NCI-H345 treated with DMSO at 0.1 percent for 48 hours (cell line): ENCODE results near the gene SMOC2.

Source experiments
- DNase-seq: peaks from one replicate; lab custom pipeline; 2025; ENCODE audit not compliant: unreplicated experiment; lab: John Stamatoyannopoulos, UW

The SMOC2 gene

DNA sequence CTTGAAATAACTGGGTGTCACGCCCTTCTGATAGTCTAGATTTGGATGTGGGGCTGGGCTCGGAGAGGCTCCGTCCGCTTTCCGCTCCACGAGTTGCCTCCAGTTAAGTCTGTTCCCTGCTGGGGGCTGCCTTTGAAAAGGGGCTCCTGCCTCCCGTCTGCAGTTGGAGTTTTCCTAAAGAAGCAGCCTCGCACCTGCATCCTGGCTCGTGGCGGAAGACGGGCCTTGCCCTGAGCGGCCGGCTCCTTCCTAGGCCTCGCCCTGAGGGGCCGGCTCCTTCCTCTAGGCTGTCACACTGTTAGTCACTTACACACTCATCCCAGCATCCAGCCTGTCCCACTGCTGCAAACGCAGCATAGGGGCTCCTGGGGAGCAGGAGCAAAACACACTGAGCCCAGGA, 74.4 kb downstream of the SMOC2 start:
- DNase-seq: no peak

- DNase-seq: no peak
Observed at GRCh38 chr6:168516944-168517741, 76.2 kb downstream of the SMOC2 start.

- no peak for DNase-seq
Observed at GRCh38 chr6:168517742-168518347, 76.9 kb downstream of the SMOC2 start.

DNA sequence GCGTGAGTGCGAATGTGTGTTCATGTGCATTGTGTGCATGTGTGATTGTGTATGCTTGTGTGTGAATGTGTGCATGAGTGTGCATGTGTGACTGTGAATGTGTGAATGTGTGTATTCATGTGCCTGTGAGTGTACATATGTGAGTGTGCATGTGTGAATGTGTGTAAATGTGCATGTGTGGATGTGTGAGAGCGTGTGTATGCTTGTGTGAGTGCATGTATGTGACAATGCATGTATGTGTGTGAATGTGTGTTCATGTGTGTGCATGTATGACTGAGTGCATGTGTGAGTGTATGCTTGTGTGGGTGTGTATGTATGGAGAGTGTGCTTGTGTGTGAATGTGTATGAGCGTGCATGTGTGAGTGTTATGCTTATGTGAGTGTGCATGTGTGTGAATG, 77.4 kb downstream of the SMOC2 start:
- DNase-seq: no peak

DNA sequence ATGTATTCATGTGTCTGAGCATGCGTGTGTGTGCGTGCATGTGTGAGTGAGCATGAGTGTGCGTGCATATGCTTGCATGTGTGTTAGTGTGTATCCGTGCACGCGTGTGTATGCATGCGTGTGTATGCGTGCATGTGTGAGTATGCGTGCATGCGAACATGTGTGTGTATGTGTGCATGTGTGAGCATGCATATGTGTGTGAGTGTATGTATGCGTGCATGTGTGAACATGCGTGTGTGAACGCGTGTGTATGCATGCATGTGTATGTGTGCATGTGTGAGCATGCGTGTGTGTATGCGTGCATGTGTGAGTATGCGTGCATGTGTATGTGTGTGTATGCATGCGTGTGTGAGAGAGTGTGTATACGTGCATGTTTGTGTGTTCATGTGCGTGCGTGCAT, 77.9 kb downstream of the SMOC2 start:
- DNase-seq: no peak

DNA sequence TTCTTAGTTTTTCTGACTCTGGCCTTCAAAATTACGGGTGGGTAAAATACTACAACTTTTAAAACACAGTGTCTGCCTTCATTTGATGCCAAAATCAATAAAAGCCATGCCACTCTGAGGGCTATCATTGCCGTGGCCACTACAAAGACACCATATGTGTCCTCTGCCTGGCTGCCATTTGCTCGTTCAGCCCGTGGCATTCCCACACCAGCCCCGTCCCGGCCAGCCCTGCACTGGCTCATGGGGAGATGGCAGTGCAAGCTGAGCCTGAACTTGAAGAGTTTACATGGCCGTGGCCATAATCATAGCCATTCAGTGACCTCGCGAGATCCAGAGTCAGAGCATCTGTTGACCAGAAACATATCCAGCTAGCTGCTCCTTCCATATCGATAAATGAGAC, 79.2 kb downstream of the SMOC2 start:
- DNase-seq: no peak

DNA sequence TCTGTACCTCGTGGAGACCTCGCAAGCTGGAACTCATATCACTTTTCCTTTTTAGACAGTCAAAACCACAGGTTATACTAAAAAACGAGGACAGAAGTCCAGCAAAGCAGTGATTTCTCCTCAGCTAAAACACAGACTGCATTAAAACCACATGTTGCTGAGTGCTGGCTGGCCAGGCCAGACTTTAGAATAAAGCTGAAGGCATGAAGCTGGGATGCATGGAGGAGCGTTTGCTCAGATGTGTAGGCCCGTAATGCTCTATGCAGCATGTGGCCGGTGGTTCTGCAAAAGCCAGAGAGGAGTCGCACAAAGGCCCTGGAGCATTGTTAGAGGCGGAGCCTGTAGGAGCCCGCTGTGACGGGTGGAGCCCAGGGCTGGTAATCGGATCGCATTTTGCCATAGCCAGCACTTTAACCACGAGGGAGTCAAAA, 83.6 kb downstream of the SMOC2 start:
- DNase-seq: no peak

DNA sequence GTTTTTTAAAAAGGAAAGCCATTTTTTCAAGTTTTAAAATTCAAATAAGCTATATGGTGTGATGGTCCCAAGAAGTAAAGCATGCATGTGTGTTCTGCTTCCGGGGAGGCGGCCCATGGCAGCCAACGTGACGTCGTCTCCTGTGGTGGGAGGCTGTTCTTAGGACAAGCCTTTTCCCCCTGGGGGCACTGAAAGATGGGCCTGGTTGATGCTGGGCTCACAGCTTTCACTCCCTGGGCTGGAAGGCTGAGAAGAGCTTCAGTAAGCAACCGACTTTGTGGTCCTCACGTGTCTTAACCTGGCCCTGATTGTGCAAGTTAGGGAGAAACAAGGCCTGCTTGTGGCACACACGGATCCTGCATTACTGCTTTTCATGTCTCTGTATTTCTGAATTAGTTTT, 84.1 kb downstream of the SMOC2 start:
- no peak for DNase-seq

GRCh38 chr6:168525926-168526630, 85.1 kb downstream of the SMOC2 start:
- no peak for DNase-seq

DNA sequence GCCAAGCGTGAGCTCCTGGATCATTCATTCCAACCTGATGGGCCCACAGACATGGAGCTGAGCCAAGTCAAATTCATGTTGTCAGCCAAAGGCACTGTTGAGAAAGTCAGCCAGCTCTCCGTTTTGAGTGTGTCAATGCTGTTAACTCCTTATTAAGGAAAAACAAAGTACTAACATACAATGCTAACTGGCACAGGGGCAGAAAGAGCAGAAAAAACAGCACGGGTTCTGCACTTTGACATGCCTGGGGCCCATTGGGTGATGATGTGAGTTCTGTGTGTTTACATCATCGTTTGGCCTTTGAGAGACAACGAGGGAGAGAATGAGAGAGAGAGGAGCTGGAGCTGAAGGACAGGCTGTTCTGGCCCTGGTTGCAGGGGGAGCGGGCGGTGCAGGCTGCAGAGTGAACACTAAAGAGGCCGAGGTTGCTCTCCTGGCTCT, 85.9 kb downstream of the SMOC2 start:
- DNase-seq: peak; percentile 73

DNA sequence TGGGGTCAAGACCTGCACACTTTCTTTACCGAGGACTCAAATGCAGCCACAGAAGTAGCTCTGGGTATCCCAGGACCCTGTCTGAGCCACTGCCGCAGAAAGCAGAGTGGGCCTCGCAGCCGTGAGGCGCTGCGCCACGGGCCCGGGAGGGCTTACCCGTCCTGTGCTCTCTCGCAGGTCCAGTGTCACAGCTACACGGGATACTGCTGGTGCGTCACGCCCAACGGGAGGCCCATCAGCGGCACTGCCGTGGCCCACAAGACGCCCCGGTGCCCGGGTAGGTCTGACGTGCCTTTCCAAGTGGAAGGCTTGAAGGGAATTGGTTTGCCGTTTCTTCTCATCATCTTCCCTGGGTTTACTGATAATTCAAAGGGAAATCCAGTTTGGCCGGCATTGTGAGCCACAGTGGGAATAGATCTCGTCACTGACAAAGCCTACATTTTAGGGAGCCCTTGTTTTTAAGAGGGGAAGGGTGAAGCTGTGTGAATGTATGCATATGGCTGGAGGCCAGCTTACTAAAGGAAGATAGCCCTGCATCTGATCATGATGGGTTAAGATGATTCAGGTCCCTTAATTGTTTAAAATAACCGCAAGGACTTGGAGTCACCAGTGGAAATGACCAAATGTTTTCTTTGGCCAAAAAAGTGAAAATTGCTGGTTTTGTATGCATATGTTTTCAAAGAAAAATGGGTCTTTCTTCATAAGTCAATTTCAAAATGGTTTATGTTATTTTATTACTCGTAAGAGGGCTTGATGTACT, 86.6 kb downstream of the SMOC2 start:
- no peak for DNase-seq

DNA sequence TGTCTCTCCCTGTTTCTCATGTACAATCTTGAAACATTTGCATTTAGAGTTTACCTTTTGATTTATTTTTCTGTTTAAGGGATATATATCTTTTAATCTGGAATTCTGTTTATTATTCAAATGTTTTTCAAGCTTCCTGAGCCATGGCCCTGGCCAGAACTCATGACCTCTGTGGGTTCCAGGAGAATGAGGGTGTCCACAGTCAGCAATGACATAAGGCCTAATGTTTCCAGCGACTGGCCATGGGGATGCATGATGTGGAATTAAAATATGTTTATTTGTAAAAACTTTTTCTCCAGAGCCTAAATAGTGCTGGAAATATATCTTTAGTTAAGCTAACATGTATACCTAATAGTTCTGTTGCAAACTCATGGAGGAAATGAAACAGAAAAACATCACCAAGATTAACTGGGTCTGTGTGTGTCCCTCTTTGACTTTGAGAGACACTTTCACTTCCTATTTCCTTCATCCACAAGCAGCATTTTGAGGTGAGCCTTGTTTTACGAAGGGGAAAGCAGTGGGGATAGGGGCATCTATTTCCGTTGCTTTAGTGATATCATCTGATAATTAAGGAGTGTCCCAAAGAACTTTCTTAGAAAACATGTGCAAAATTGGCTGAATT, 87.6 kb downstream of the SMOC2 start:
- no peak for DNase-seq

DNA sequence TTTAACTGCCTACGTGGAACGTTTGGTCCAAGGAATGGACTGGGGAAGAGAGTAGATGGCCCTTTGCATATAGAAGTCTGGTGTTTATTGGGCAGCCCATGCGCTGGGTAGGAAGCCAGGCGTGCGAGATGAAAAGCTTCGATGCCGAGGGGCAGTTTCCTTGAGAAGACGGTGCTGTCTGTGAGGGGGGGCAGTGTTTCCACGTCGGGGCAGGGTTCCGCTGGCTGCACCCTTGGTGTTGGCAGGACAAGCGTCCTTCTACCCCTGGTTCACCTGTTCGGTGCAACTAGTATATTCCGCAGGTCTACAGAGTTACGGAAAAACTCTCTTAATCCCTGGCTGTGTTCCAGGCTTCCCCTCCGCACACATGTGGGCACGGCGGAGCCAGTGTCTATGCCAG, 88.2 kb downstream of the SMOC2 start:
- no peak for DNase-seq

- no peak for DNase-seq
Observed at GRCh38 chr6:168530653-168531071, 89.7 kb downstream of the SMOC2 start.

GRCh38 chr6:168532070-168532469, 91.1 kb downstream of the SMOC2 start:
- no peak for DNase-seq

- DNase-seq: no peak
Observed at GRCh38 chr6:168533414-168533813, 92.4 kb downstream of the SMOC2 start.

GRCh38 chr6:168534265-168534664, 93.3 kb downstream of the SMOC2 start:
- no peak for DNase-seq

GRCh38 chr6:168535711-168536110, 94.7 kb downstream of the SMOC2 start:
- no peak for DNase-seq

DNA sequence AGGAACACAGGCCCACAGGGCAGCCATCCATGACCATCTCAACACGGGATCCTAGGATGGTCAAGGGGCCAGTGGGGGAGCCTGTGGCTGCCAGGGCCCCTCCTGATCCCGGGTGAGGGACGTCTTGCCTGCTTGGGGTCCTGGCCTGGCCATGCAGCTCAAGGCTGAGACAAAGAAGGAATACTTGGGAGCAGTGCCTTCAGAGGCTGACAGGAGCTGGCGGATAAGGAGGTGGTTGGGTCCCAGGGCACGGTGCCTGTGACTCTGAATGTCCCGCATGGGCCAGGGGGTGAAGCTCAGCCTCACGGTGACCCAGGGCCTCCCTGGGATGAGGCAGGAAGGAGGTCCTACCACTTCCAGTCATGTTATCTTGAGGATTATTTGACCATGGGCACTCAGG, 95.2 kb downstream of the SMOC2 start:
- DNase-seq: no peak

- no peak for DNase-seq
Observed at GRCh38 chr6:168536665-168537539, 95.9 kb downstream of the SMOC2 start.
